SU-DHL-6 (cell line): ENCODE results near the gene SKOR1.

ENCODE experiments used
- CTCF ChIP-seq: fragments of 200-600 bp; sonication (generic); IDR thresholded peaks from one replicate; pipeline ENCODE4 v1.5.1; 2017; ENCODE audit warnings: antibody characterized with exemption, mild to moderate bottlenecking, low read length, moderate library complexity; ENCODE audit not compliant: insufficient read depth, poor library complexity, severe bottlenecking
- EZH2phosphoT487 ChIP-seq: fragments of 200-600 bp; sonication (generic), shearing (Covaris generic); conservative IDR thresholded peaks from 2 replicates; pipeline ENCODE4 v1.6.1; 2018; ENCODE audit warnings: mild to moderate bottlenecking, antibody characterized with exemption, low read length, moderate library complexity, mixed read lengths

GRCh38 chr15:67825881-67826716 lies 790 bp downstream of the SKOR1 start:
- TF ChIP-seq CTCF (no peak), EZH2phosphoT487 (no peak)
